ENCODE data around the gene NRCAM.
"Not testable (repeated sequence)": the region's sequence is repeated elsewhere in the genome, so short reads cannot be mapped to it uniquely, and the experiment has no call there.

Gene NRCAM

GRCh38 chr7:108340856-108341411 is 115.3 kb downstream of the NRCAM start:
- no peak for DNase-seq (ENCODE audit: low read depth)

GRCh38 chr7:108340406-108340805 is 115.8 kb downstream of the NRCAM start:
- not testable (repeated sequence) for DNase-seq (ENCODE audit: low read depth)

GRCh38 chr7:108335269-108335918 is 120.8 kb downstream of the NRCAM start:
- DNase-seq (ENCODE audit: low read depth): no peak

- DNase-seq (ENCODE audit: low read depth): no peak
Observed at GRCh38 chr7:108332937-108333336, 123.3 kb downstream of the NRCAM start.

- no peak for DNase-seq (ENCODE audit: low read depth)
Observed at GRCh38 chr7:108331971-108332370, 124.3 kb downstream of the NRCAM start.

GRCh38 chr7:108330227-108330626 is 126.0 kb downstream of the NRCAM start:
- DNase-seq (ENCODE audit: low read depth): no peak

- no peak for DNase-seq (ENCODE audit: low read depth)
Observed at GRCh38 chr7:108329514-108329913, 126.7 kb downstream of the NRCAM start.

GRCh38 chr7:108328174-108328651 is 128.0 kb downstream of the NRCAM start:
- DNase-seq (ENCODE audit: low read depth): no peak

- DNase-seq (ENCODE audit: low read depth): no peak
Observed at GRCh38 chr7:108327353-108327752, 128.9 kb downstream of the NRCAM start.

GRCh38 chr7:108326938-108327337 is 129.3 kb downstream of the NRCAM start:
- DNase-seq (ENCODE audit: low read depth): no peak

- DNase-seq (ENCODE audit: low read depth): no peak
Observed at GRCh38 chr7:108324053-108325038, 131.9 kb downstream of the NRCAM start.

- no peak for DNase-seq (ENCODE audit: low read depth)
Observed at GRCh38 chr7:108322925-108323832, 133.1 kb downstream of the NRCAM start.

GRCh38 chr7:108322046-108322445 is 134.2 kb downstream of the NRCAM start:
- DNase-seq (ENCODE audit: low read depth): no peak

- no peak for DNase-seq (ENCODE audit: low read depth)
Observed at GRCh38 chr7:108321359-108321758, 134.9 kb downstream of the NRCAM start.

- DNase-seq (ENCODE audit: low read depth): no peak
Observed at GRCh38 chr7:108316708-108317107, 139.5 kb downstream of the NRCAM start.

- no peak for DNase-seq (ENCODE audit: low read depth)
Observed at GRCh38 chr7:108314551-108314950, 141.7 kb downstream of the NRCAM start.

GRCh38 chr7:108314049-108314448 is 142.2 kb downstream of the NRCAM start:
- no peak for DNase-seq (ENCODE audit: low read depth)

- no peak for DNase-seq (ENCODE audit: low read depth)
Observed at GRCh38 chr7:108313086-108313485, 143.2 kb downstream of the NRCAM start.

- peak; percentile 50 for DNase-seq (ENCODE audit: low read depth)
Observed at GRCh38 chr7:108311446-108312168, 144.6 kb downstream of the NRCAM start.

GRCh38 chr7:108310351-108310750 is 145.9 kb downstream of the NRCAM start:
- DNase-seq (ENCODE audit: low read depth): no peak

GRCh38 chr7:108308903-108309302 is 147.3 kb downstream of the NRCAM start:
- DNase-seq (ENCODE audit: low read depth): peak; percentile 81

All from fibroblast of the conjunctiva (primary cell).